IMR-90 (cell line): ENCODE results near the gene MOB3A.

ENCODE experiments used
- CTCF ChIP-seq: conservative IDR thresholded peaks from 2 replicates; pipeline ENCODE4 v1.5.1; 2012; ENCODE audit warnings: mild to moderate bottlenecking, low read depth, low read length, improper control_type of control experiment
- FOS ChIP-seq: fragments of 150-350 bp; IDR thresholded peaks from 2 replicates; pipeline ENCODE4 v1.6.1; 2016; ENCODE audit warnings: low read depth, low read length

- TF ChIP-seq FOS, result no peak
- no peak for TF ChIP-seq CTCF
Observed at GRCh38 chr19:2079076-2079864, 16.9 kb downstream of the MOB3A start.
